ENCODE results near the gene TLR8. TPM values are rescaled to one million over a fixed set of nuclear protein-coding genes. Genes with fewer than 3 reads are reported as not detected.

Gene TLR8
- not detected in 5 replicates for total RNA-seq (2022; extraction: Qiagen RNA extraction; ENCODE audit: low read depth)

GRCh38 chrX:12906046-12906761 is at the start of gene TLR8:
TSS of gene TLR8 (plus strand) at chrX:12906620. CDS start at chrX:12906707, 87 bp downstream.

GRCh38 chrX:12866451-12867377 is 39.7 kb upstream of the TLR8 start, which contains the start of gene TLR7:
TSS of gene TLR7 (plus strand) at chrX:12867072. CDS start at chrX:12867579, 507 bp downstream.

Other genes starting within 250 kb of the TLR8 start
- 38.8 to 46.9 TPM (median 41.0 TPM) in 5 replicates for gene PRPS2, start 115.2 kb upstream of the TLR8 start, total RNA-seq (2022; extraction: Qiagen RNA extraction; ENCODE audit: low read depth)
- not detected in 5 replicates for gene TLR7, start 39.5 kb upstream of the TLR8 start, total RNA-seq (2022; extraction: Qiagen RNA extraction; ENCODE audit: low read depth)
- gene TMSB4X, start 68.5 kb downstream of the TLR8 start, total RNA-seq (2022; extraction: Qiagen RNA extraction; ENCODE audit: low read depth): 5,375 to 7,948 TPM (median 5,971 TPM) in 5 replicates
- gene FAM9C, start 138.0 kb downstream of the TLR8 start, total RNA-seq (2022; extraction: Qiagen RNA extraction; ENCODE audit: low read depth): not detected in 5 replicates

Measured in A549 treated with CpdA at 1 μM for 4 hours (cell line).